GM21786 (cell line): Measurements from ENCODE around the gene ANKRD40.

ENCODE experiments used
- ATAC-seq: cut with Tn5 transposase; IDR thresholded peaks from one replicate; pipeline ENCODE4 v1.9.1; 2021; ENCODE audit not compliant: unreplicated experiment

The ANKRD40 gene

GRCh38 chr17:50651661-50652060 is 56.1 kb downstream of the ANKRD40 start:
- ATAC-seq: no peak

GRCh38 chr17:50649042-50649908 is 58.4 kb downstream of the ANKRD40 start:
- no peak for ATAC-seq

- no peak for ATAC-seq
These were observed 60.5 kb downstream of the ANKRD40 start for GRCh38 chr17:50647187-50647586.

- ATAC-seq: no peak
These were observed 61.7 kb downstream of the ANKRD40 start for GRCh38 chr17:50645748-50646682.
